DMS79 treated with DMSO at 0.1 percent for 48 hours (cell line): ENCODE data around the gene FRAS1.
A peak's percentile ranks its signal among the peaks of the same experiment; 100 is the strongest.
"Not testable (repeated sequence)": the region's sequence is repeated elsewhere in the genome, so short reads cannot be mapped to it uniquely, and the experiment has no call there.

Source experiments
- DNase-seq: peaks from one replicate; lab custom pipeline; 2025; lab: John Stamatoyannopoulos, UW

Gene FRAS1

DNA sequence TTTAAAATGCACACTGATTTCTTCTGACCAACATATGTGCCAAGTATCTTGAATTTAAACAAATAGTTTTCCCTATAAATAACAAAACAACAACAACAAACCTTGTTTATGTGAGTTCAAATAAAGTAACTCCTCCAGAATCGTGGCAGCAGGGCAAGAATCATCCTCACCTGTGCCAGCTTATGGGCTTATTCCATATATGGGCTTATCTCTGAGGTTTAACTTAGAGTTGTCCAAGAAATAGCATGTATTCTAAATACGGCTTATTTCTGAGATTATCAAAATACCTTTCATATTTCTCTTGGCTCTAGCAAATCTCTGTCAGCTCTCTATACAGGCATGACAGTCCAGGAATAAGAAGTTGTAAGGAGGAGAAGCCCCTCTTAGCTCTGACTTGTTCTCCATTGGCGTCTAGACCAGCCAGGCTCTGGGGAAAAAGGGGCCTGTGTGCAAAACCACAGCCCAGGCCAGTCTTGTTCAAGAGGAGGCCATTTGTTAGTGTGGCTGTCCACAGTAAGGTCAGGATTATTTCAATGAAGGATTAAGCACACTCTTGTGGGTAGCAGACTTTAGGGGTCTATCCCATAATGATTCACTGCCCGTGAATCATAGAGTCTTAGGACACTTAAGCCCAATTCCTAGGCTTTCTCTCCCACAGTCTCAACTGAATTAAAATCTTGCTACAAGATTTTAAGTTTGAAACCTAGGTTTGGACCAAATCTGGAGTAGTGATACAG, 63.2 kb downstream of the FRAS1 start:
- no peak for DNase-seq

DNA sequence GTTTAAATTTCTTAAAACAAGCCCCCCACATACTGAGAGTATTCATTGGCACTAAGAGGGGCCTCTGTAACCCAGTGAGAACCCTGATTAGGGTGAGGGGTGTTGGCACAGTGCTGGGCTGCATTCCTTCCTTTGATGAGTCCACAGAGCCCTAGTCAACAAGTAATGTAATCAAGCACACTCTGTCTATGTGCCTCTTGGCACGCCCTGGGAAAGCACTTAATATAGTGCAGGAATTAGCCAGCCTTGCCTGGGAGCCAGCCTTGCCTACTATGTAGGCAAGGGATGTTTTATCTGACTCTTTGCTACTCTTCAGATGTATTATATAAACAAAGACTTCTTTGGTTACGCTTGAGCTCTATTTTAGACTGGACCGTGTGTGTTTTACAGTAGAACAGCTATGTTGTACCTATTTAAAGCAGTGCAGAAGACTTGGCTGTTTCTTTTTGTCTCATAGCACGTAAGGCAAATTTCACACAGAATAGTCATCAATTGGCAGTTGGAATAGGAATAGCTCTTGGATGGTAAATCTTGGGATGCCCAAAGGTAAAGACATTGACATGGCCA, 64.3 kb downstream of the FRAS1 start:
- DNase-seq: peak; percentile 51

DNA sequence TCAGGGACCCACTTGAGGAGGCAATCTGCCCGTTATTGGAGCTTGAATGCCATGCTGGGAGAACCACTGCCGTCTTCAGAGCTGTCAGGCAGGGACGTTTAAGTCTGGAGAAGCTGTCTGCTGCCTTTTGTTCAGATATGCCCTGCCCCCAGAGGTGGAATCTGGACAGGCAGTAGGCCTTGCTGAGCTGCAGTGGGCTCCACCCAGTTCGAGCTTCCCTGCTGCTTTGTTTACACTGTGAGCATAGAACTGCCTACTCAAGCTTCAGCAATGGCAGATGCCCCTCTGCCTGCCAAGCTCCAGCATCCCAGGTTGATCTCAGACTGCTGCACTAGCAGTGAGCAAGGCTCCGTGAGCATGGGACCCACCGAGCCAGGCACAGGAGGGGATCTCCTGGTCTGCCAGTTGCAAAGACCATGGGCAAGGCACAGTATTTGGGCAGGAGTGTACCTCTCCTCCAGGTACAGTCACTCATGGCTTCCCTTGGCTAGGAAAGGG, 68.8 kb downstream of the FRAS1 start:
- DNase-seq: not testable (repeated sequence)

DNA sequence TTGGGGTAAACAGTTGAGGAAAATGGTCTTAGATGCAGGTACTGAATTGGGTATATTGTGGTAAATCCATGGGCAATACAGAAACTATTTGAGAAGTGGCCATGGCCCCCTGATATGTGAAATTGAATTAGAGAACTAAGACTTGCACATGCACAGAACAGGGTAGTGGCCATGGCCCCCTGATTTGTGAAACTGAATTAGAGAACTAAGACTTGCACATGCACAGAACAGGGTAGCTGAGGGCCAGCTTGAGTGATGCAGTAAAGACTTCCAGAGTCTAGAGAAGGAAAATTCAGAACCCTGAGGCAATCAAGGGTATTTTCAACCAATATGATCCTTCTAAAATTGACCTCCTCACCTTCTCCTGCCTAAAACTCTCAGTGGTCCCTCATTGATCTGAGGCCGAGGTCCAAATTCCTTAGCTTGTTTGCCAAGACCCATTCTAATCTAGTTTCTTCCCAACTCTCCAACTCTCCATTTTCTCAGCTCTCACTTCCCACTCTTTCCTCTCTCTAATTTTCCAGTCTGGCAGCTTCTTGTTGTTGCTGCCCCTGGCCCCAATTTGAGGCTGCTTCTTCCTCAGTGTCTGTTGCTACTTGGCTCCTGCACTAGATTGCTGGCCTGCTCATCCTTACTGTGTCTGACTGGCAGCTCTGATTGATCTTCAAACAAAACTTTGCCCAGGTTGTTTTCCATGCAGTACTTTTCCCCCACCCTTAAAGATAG, 72.4 kb downstream of the FRAS1 start:
- DNase-seq: no peak

DNA sequence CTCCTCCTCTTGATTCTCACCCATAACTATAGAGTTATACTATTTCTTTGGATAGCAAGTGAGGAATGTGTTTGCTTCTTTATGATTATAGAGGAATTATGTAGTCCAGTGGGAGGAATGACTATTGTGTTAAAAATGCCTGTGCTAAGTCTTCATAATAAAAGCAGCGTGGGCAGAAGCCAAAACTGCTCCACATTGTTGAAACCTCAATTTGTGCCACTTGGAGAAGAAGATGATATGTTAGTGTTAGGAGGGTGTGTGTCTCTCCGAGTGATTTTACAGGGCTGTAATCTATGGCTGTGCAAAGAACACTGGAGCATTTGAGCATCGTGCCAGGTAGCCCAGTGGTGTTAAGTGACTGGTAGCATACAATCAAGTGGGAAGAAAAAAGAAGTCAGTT, 74.3 kb downstream of the FRAS1 start:
- DNase-seq: peak; percentile 38

DNA sequence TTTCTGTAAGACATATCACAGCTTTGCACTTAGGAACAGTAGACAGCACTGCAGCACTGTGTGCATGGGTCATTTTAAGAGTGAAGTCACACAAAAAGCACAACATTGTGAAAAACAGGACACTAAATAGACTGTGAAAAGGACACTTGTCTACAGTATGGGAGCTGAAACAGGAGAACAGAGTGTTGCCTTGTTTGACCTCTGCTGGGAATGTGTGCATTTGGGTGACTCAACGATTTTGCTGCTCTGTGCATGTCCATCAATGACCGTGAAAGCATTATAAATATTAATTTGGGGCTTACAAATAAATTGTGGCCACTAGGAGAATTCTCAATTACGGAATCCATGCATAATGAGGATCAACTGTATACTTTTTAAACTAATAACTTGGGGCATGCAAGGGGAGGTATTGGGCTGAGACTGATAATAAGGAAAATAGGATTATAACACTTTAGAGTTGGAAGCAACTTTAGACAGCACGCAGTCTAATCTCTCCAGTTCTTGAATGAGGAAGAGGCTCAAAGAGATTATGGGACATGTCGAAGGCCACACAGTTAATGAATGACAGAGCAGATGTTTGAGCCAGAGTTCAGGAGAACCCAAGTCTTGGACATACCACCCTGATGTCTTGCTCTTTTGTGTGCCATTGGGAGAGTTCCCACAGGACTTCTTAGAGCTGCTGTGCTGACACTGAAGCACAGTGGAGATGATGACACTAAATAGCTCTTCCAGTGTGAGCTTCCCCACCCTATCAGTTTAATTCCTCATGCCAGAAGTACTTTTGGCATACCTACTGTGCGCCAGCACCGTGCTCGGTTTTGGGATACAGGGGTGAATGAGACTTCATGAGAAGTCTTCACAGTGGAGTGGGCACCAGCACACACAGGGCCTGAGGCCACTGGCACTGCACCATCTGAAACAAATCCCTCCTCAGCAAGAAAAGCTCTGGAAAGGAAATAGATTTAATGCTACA, 79.3 kb downstream of the FRAS1 start:
- no peak for DNase-seq

DNA sequence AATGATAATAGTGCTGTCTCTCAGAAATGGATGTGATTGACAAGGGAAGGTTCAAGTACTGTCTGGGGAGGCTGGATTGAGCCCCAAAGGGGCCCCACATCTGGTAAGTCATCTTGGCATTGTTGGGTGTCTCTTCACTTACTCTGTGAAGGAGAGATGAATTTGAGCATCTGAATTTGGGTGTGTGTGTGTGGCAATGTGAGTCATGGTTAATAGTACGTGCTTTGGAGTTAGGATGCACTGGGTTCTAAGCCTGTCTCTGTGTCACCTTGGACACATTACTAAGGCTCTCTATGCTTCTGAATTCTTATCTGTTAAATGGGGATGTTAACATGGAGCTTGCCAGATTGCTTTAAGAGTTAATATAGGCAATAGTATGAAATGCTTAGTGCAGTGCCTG, 80.4 kb downstream of the FRAS1 start:
- DNase-seq: no peak

DNA sequence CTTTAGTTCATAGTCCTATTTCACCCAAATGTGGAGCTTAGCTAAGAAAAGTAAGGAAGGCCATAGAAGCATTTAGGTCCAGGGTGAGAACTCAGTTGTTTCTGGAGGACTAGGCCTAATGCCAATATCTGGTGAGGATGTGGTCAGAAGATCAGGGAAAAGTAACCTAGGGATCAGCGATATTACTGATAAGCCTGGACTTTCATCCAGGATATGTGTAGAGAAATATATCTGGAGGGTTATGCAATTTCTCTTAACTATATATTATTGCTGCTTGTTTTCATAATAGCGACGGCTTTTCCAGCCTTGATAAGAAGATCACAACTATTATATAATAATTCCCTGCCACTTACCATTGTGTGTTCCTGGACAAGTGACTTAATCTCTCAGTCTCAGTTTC, 81.1 kb downstream of the FRAS1 start:
- DNase-seq: no peak

DNA sequence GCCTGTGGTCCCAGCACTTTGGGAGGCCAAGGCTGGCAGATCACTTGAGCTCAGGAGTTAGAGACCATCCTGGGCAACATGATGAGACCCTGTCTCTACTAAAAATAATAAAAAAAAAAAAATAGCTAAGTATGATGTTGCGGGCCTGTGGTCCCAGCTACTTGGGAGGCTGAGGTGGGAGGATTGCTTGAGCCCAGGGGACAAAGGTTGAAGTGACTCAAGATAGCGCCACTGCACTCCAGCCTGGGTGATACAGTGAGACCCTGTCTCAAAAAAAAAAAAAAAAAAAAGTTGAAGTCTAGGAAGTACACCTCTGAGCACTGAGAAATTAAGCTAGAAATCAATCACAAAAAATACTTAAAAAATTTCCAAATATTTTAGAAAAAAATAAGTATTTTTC, 86.5 kb downstream of the FRAS1 start:
- no peak for DNase-seq

DNA sequence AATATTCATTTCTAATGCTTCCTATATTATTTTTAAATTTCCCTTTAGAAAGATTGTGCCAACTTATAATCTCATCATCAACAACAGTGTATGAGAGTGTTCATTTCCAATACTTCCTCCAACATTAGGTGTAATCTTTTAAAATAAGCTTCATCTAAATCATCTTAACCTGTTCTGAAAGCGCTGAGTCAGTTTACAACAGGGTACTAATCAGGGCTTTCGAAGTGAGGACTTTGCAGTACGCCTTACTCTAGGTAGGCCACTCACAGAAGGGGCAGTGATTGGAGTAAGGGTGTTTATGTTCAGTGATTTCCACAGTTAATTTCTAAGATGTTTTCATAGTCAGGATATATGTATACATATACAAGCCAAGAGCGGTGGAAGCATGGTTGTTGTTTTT, 87.9 kb downstream of the FRAS1 start:
- DNase-seq: no peak

DNA sequence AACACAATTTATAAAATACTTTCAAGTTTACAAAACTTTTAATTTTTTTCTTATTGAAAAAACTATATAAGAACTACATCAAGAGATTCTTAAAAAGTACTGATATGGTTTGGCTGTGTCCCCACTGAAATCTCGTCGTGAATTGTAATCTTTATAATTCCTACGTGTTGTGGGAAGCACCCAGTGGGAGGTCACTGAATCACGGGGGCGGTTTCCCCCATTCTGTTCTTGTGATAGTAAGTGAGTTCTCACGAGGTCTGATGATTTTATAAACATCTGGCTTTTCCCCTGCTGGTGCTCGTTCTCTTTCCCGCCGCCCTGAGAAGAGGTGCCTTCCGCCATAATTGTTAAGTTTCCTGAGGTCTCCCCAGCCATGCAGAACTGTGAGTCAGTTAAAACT, 88.5 kb downstream of the FRAS1 start:
- no peak for DNase-seq

DNA sequence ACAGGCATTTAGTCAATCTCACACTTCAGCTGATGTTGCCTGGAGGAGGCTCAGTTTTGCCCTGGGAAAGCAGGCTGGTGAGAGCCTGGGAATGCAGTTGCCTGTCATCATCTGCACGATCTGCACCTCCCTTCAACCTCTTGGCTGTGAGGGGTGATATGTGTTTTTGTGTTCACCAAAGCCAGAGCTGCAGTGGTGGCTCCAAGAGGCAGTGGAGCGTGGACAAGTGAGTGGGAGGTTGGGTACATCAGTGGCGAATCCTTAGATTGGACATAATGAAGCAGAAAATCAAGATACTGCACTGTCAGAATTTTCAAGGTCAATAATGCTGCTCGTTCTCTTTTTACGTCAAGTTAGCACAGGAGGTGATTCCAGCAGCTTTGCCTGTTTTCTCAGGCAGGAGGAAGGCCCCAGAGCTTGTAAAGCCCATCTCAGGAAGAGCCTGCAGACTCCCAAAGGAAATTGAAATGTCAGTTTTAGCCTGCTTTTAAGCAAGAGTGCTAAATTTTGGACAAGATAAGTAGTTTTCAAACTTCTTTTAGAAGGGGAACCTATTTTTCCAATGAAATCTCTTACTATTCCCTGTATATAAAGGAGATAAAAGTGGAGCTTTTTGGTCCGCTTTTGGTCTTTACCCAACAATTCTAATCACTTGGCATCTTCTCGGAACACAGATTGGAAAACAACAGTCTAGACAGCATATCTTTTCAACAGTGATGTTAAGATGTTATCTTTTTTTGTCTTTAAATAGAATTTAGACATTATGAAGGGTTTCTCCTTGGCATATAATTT, 92.8 kb downstream of the FRAS1 start:
- DNase-seq: peak; percentile 21

DNA sequence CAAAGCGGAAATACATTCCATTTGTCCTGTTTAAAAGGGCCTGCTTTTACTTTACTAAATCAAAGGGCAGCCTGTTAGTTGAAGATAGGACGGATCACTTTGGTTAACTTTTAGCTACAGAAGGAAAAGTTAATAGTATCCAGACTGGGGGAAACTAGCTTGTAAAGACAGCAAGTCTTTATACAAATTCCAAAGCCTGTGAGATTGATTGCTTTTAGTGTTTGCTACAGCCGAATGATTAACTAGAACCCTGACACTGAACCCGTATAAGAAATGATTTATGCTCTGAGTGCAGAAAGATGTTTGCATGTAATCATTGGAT, 93.4 kb downstream of the FRAS1 start:
- no peak for DNase-seq

DNA sequence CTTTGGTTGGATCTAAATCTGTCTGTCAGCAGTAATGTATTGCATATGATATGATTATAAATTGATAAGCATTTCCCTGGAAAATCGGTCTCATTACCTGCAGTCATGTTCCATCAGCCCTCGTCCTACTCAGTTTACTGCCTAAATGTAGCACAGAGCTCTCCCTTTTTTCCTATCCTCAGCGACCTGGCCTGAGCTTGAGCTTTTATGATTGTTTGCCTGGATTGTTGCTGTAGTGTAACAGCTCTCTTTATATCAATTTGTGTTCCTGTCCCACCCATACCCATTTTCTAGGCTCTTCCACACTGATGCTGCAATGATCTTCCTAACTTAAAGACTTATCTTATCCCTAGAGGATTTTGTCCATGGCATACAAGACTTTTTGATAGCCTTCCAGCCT, 95.7 kb downstream of the FRAS1 start:
- DNase-seq: no peak

DNA sequence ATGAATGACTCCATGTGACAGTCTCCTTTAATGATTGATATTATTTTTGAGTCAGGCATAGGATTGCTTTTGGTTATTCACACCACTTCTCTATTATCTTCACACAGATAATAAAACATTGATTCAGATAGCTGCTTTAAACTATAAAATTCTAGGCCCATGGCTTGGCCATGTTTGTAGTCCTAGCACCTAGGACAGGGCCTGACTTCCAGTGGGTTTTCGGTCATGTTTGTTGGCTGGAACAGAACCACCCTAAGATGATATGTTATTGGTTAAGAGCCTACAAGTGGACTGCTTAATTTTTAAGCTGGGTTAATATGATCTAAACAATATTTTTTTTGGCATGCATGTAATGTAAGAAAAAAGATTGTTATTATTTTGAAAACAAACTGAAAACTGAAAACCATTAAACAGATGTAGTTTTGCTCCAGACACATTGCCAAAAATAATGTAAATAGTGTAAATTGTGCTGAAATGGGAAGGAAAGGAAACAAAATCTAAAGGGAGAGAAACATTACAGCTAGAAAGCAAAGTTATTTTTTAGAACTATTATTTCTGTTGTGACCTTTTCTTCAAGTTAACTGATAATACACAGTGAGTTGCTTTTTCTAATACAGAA, 98.0 kb downstream of the FRAS1 start:
- DNase-seq: no peak

DNA sequence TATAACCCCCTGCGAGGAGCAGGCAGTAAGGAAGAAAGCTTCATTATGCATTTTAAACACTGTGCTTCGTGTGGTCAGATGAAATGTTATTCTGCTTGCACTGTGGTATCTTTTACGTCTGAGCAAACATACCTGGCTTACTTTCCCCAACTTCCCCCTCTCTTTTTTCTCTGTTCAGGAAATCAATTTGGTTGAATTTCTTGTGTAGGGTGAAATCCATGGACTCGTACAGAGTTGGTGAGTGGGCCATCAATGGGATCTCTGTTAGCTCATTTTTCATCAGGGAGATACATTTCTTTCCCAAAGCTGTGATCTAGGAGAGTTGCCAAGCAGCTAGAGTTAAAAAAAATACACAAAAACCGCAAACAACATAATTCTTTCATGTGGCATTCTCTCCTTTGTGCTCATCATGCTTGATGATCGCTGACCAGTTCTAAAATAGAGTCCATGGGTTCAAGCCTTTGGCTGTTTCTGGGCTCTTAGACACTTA, 98.5 kb downstream of the FRAS1 start:
- DNase-seq: no peak

DNA sequence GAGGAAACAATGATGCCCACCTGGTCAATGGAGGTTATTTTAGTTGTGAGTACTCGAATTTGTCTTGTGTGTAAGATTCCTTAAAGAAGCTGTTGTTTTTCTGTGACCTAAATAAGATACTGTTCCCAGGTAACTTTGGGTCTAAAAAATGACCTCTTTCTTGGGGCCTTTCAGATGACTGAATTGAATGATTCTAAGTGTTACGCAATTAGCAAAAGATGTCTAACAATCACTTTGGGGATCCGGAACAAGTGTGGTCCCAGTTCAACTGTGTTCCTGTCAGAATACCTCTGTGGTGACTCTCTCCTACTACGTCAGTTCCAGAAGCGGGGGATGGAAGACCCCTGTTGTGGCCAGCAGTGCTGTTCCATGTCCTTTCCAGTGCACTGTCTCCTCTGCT, 99.4 kb downstream of the FRAS1 start:
- no peak for DNase-seq

DNA sequence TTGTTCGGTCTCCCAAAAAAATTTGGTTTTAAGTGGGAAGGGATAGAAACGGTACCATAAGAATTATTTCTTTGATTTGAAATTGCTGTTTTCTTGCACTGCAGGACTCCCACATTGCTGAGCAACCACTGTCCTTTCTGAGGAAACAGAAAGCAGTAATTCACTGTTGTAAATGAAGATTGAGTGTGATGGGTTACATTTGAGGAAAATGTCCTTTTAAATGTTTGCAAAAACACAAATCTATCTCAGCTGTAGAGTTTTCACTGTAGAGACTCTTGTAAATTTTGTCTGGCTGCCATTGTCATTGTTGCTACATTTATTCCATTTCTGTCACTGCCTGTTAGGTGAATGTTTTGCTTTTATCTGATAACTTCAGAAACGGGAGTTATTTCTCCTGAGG, 105.2 kb downstream of the FRAS1 start:
- no peak for DNase-seq

DNA sequence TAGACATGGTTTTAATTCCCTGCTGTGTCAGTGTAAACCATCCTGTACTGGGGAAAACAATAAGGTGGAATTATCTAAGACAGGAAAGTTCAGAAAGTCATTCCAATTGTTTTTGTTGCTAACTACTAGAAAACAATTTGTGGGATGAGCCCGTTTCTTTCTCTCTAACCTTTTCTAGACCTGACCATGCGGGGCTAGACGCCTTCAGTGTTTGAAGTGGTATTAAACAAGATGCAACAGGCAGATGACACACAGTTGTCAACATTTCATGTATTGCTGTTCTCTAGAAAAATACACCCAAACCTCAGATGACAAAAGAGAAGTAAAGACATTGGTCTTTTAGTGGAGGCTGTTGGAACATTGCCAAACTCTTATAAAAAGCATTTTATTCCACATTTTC, 105.7 kb downstream of the FRAS1 start:
- DNase-seq: no peak

DNA sequence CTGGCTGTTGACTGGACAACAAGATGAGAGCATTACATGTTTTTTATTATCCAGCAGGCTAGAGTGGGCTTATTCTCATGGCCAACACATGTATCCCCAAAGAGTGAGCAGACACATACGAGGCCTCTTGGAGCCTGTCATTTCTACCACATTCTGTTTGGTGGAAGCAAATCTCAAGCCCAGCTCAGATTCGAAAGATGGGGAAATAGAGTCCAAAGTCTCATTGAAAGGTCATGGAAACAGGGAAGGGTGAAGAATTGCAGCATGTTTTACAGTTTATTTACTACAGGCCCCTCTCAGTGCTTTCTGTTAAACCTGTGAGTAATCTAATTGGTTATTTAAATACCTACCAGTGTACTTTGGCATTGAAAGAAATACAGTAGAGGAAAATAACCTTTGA, 108.6 kb downstream of the FRAS1 start:
- no peak for DNase-seq

DNA sequence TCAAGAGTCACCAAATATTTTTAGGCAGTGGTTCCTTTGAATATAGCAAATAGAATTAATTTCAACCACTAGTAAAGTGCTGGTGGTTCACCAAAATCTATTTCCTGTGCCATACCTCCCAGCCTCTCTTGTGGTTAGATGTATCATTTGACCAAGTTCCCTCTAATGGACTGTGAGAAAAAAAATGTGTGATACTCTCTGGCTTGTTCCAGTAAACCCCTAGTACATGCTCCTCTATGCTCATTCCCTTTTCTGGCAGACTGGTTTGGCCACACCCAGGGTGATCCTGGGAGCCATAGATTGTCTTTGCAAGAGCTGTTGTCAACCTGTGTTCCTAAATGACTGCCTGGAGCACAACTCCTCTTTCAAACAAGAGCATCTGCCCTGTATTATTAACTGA, 109.5 kb downstream of the FRAS1 start:
- DNase-seq: peak; percentile 15
